ENCODE measurements around the gene SYT2. TPM values are rescaled to one million over a fixed set of nuclear protein-coding genes. Genes with fewer than 3 reads are reported as not detected.

Gene SYT2
- total and polyA plus RNA-seq, 10 of the 15 experiments (the other 5 are each of a cell fraction or from before 2014, with no cell fraction given) = not detected

DNA sequence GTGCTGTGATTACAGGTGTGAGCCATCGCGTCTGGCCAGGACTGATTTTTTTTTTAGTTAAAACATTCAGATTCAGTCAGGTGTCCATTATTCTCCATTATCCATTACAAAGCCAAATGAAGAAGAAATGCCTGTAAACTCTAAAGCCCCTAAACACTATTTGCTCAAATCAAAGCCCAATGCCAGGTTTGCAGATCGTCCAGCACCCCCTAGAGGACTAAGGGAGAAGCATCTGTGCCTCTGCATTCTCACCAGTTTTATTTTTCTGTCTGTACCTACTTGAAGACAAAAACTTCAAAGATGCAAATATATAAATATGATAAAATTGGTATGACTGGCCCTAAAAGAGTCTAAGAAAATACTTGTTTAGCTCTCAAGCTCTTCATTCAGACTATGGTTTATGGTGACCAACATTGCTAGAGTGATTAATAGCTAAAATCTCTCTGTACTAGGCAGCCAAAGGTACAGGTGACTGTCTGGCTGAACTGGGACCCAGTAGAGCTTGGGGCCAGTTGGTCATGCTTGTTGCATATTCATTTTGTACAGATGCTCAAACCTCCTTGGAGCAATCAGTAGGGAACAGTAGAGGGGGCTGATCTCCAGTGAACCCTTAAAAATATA is 138.4 kb downstream of the SYT2 start (continued):
- no peak for TF ChIP-seq ZNF384 (IDR thresholded peaks at IDR 0.05; ENCODE audit: borderline replicate concordance, low read depth, low read length)

- DNase-seq (ENCODE audit: low read depth, low spot score) (no peak), ATAC-seq (no peak), FAIRE-seq (no peak)
- no peak overlapping the region for H3K9ac ChIP-seq (ENCODE audit: control insufficient read depth, insufficient read depth, low read length)
- no peak overlapping the region for H3K27ac ChIP-seq (ENCODE audit: control insufficient read depth, insufficient read depth)
- BruUV-seq (replicated peaks) = no TSS peak
- in situ Hi-C loops (cut with MboI) (loop anchor here (5.0 kb wide), 1 partner anchor 57 kb away; no protein-coding TSS in a partner anchor), intact Hi-C loops (cut with micrococcal nuclease; ENCODE audit: unreplicated experiment) (loop anchor here (5.0 to 10.0 kb wide), 3 partner anchors 102 to 227 kb away; partner anchors contain the start of genes SYT2 and UBE2T)
- POLR2A ChIA-PET = no interaction called here
- H3K79me2 ChIP-seq (ENCODE audit: control insufficient read depth, insufficient read depth, low read length) = no peaks in the 10 kb centered on the region
- no peak overlapping the region for H2AFZ ChIP-seq (ENCODE audit: control insufficient read depth, low read depth, low read length)
- no peak overlapping the region for H3K4me3 ChIP-seq
- no peaks in the 10 kb centered on the region; a peak in 1 of 4 replicates for H3K36me3 ChIP-seq (ENCODE audit: control insufficient read depth in 2 of 2, insufficient read depth in 2 of 2, low read length in 1 of 2)
- peaks cover 25% of the 10 kb centered on the region for H3K4me1 ChIP-seq (ENCODE audit: control insufficient read depth, insufficient read depth, low read length)
- H3K9me3 ChIP-seq (replicated peaks; ENCODE audit: control insufficient read depth, insufficient read depth, low read length) = no peaks in the 10 kb centered on the region
- no peaks in the 10 kb centered on the region for H4K20me1 ChIP-seq (ENCODE audit: control insufficient read depth, insufficient read depth)
- SMC1A ChIA-PET (ENCODE audit: uncharacterized antibody, unreplicated experiment) = interaction anchor here (0.6 to 9.8 kb wide), 15 partner anchors 10 to 228 kb away, joined by 3 to 173 read pairs (median 4); partner anchors contain the start of gene UBE2T
- no peak overlapping the region for H3K4me2 ChIP-seq (ENCODE audit: control insufficient read depth, insufficient read depth)
- CTCF ChIA-PET = interaction anchor here (0.6 to 9.9 kb wide), 15 partner anchors 16 to 377 kb away, joined by 3 to 189 read pairs (median 4); no protein-coding TSS in a partner anchor
- H3K27me3 ChIP-seq (replicated peaks in 1 of 2; ENCODE audit: control insufficient read depth in 2 of 2, insufficient read depth in 2 of 2, low read length in 1 of 2) = no peaks in the 10 kb centered on the region
- RAD21 ChIA-PET (ENCODE audit: unreplicated experiment) = interaction anchor here (0.9 to 4.5 kb wide), 6 partner anchors 17 to 105 kb away, joined by 3 to 20 read pairs (median 10); no protein-coding TSS in a partner anchor
- TF ChIP-seq SMAD1 (IDR thresholded peaks at IDR 0.05; ENCODE audit: low read depth, partially characterized antibody) (no peak), POLR2AphosphoS2 (IDR thresholded peaks at IDR 0.05; ENCODE audit: low read depth, low read length) (no peak), KLF5 (IDR thresholded peaks at IDR 0.05; ENCODE audit: partially characterized antibody) (no peak), CUX1 (IDR thresholded peaks at IDR 0.05; ENCODE audit: insufficient replicate concordance, low read depth, low read length) (no peak), CHD2 (IDR thresholded peaks at IDR 0.05; ENCODE audit: borderline replicate concordance, low read depth, low read length) (no peak)
- TF ChIP-seq, protein P1, sequence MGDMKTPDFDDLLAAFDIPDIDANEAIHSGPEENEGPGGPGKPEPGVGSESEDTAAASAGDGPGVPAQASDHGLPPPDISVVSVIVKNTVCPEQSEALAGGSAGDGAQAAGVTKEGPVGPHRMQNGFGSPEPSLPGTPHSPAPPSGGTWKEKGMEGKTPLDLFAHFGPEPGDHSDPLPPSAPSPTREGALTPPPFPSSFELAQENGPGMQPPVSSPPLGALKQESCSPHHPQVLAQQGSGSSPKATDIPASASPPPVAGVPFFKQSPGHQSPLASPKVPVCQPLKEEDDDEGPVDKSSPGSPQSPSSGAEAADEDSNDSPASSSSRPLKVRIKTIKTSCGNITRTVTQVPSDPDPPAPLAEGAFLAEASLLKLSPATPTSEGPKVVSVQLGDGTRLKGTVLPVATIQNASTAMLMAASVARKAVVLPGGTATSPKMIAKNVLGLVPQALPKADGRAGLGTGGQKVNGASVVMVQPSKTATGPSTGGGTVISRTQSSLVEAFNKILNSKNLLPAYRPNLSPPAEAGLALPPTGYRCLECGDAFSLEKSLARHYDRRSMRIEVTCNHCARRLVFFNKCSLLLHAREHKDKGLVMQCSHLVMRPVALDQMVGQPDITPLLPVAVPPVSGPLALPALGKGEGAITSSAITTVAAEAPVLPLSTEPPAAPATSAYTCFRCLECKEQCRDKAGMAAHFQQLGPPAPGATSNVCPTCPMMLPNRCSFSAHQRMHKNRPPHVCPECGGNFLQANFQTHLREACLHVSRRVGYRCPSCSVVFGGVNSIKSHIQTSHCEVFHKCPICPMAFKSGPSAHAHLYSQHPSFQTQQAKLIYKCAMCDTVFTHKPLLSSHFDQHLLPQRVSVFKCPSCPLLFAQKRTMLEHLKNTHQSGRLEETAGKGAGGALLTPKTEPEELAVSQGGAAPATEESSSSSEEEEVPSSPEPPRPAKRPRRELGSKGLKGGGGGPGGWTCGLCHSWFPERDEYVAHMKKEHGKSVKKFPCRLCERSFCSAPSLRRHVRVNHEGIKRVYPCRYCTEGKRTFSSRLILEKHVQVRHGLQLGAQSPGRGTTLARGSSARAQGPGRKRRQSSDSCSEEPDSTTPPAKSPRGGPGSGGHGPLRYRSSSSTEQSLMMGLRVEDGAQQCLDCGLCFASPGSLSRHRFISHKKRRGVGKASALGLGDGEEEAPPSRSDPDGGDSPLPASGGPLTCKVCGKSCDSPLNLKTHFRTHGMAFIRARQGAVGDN (IDR thresholded peaks at IDR 0.05) = no peak
Measured at GRCh38 chr1:202569393-202570322, 140.6 kb downstream of the SYT2 start.
